ENCODE measurements around the gene PCBP3.

- TF ChIP-seq POLR2A (IDR thresholded peaks at IDR 0.05) (no peak), CTCF (IDR thresholded peaks at IDR 0.05) (no peak)
These were observed 11.4 kb upstream of the PCBP3 start for GRCh38 chr21:45632160-45632559.
